Measurements from ENCODE around the gene RNASE1. TPM values are rescaled to one million over a fixed set of nuclear protein-coding genes. Genes with fewer than 3 reads are reported as not detected.
"Not testable (repeated sequence)": the region's sequence is repeated elsewhere in the genome, so short reads cannot be mapped to it uniquely, and the experiment has no call there.

RNASE1 gene
- total RNA-seq, 4 donors from 2014 or later: 39.7 to 97.1 (median 64.0) TPM

DNA sequence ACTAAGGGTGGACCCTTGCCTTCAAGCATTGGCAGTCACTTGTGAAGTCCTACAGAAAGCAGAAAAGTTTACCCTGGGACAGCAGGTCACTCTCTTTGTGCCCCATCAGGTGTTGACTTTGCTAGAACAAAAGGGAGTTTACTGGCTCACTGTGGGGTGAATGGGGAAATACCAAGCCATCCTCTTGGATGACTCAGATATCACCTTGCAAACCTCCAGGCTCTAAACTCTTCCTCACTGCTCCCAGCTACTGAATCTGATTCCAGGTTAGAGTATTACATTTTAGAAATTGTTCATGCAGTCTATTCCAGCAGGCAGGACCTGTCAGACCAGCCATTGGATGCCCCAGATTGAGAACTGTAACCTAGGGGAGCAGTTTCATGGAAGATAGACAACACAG is 41.7 kb downstream of the RNASE1 start:
- Histone ChIP-seq H3K4me3 (no peak overlapping the region), H3K27ac (no peak overlapping the region), H3K27me3 (no peaks in the 10 kb centered on the region), H3K4me1 (no peaks in the 10 kb centered on the region), H3K36me3 (no peaks in the 10 kb centered on the region), H3K9me3 (no peaks in the 10 kb centered on the region)
- no peak for TF ChIP-seq POLR2A (IDR thresholded peaks at IDR 0.05)
- TF ChIP-seq CTCF (IDR thresholded peaks at IDR 0.05): no peak
- TF ChIP-seq EP300 (IDR thresholded peaks at IDR 0.05): no peak
- TF ChIP-seq POLR2AphosphoS5 (IDR thresholded peaks at IDR 0.05): no peak
- DNase-seq (ENCODE audit: low spot score in 2 of 2): no peak

- not testable (repeated sequence) for H3K4me1 ChIP-seq; DNase-seq (ENCODE audit: low spot score in 2 of 2); H3K4me3 ChIP-seq; H3K36me3 ChIP-seq; H3K9me3 ChIP-seq; H3K27me3 ChIP-seq; H3K27ac ChIP-seq
- 87% methylated on average over 5 of the region's 5 CpGs for WGBS
Observed at GRCh38 chr14:20759465-20759864, 43.2 kb downstream of the RNASE1 start.

DNA sequence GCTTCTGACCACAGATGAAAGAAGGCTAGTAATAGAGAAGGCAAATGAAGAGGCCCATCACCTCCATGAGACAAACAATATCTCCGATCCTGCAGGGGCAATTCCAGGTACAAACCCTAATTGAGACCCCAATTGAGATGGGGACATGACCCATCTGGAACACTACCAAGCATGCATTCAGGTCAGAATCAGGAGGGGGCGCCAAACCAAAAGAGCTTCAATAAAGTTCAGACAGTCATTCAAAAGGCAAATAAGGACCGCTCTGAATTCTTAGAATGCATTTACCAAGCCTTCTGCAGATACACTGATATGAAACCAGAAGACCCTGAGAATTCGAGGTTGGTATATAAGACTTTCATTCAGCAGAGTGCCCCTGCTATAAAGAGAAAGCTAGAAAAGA is 44.7 kb downstream of the RNASE1 start:
- TF ChIP-seq EP300 (IDR thresholded peaks at IDR 0.05): no peak
- TF ChIP-seq POLR2AphosphoS5 (IDR thresholded peaks at IDR 0.05): no peak
- no peak for TF ChIP-seq CTCF (IDR thresholded peaks at IDR 0.05)
- no peak for TF ChIP-seq POLR2A (IDR thresholded peaks at IDR 0.05)
- Histone ChIP-seq H3K4me3 (no peak overlapping the region), H3K27me3 (no peaks in the 10 kb centered on the region), H3K36me3 (no peaks in the 10 kb centered on the region), H3K4me1 (no peaks in the 10 kb centered on the region), H3K27ac (no peak overlapping the region), H3K9me3 (no peaks in the 10 kb centered on the region)
- WGBS: 60% methylated on average over 4 of the region's 4 CpGs
- DNase-seq (ENCODE audit: low spot score in 2 of 2): no peak

GRCh38 chr14:20755037-20755436 is 47.6 kb downstream of the RNASE1 start:
- Histone ChIP-seq H3K36me3 (no peaks in the 10 kb centered on the region), H3K4me1 (no peaks in the 10 kb centered on the region), H3K4me3 (no peak overlapping the region), H3K27ac (no peak overlapping the region), H3K9me3 (no peaks in the 10 kb centered on the region), H3K27me3 (no peaks in the 10 kb centered on the region)
- 54% methylated on average over 6 of the region's 6 CpGs for WGBS
- no peak for TF ChIP-seq POLR2AphosphoS5 (IDR thresholded peaks at IDR 0.05)
- TF ChIP-seq CTCF (IDR thresholded peaks at IDR 0.05): no peak
- TF ChIP-seq POLR2A (IDR thresholded peaks at IDR 0.05): no peak
- TF ChIP-seq EP300 (IDR thresholded peaks at IDR 0.05): no peak
- DNase-seq (ENCODE audit: low spot score in 2 of 2): no peak

DNA sequence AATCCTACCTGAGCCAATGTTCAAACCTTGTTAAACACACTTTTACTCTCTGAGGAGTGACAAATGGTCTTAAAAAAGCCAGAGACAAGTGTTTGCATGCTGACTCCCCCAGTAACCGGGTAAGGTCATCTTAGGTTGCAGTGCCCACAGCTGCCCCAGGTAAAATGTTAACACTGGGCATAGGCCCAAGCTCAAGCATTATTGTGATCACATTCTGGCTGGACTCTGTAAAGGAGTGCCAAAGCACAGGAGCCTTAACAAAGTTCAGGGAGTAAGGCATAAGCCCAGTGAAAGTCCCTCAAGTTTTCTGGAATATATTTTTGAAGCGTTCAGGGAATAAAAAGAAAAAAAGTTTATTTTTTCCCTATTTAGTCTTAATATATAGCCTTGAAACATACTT is 48.3 kb downstream of the RNASE1 start:
- Histone ChIP-seq H3K4me1 (no peaks in the 10 kb centered on the region), H3K27ac (no peak overlapping the region), H3K27me3 (no peaks in the 10 kb centered on the region), H3K36me3 (no peaks in the 10 kb centered on the region), H3K9me3 (no peaks in the 10 kb centered on the region), H3K4me3 (no peak overlapping the region)
- no peak for DNase-seq (ENCODE audit: low spot score in 2 of 2)
- TF ChIP-seq CTCF (IDR thresholded peaks at IDR 0.05) (no peak), POLR2AphosphoS5 (IDR thresholded peaks at IDR 0.05) (no peak), EP300 (IDR thresholded peaks at IDR 0.05) (no peak), POLR2A (IDR thresholded peaks at IDR 0.05) (no peak)
- WGBS: 76% methylated on average over 2 of the region's 2 CpGs

DNA sequence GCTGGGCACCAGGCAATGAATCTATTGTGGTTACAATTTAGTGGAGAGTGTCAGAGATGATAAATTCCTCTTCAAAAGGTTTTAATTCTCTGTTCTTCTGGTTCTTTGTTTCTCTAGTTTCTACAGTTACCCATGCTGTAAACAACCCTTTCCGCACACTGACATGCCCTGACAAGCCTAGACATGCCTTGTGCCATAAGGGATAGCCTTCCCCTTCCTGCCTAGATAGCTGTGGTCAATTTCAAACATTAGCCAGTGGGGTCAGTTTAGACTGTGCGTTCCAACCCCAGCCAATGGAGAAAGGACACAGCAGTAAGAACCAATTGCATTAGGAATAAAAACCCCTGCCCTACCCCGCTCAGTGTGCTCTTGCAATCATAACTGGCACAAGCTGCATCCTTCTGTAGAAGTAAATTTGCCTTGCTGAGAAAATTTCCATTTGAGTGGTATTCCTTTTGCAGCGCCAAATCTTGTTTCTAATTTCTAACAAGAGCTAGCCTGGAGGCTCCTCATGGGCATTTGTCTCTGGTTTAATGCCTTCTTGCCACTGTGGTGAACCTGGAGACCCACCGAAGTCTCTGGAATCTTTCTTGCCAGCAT is 50.6 kb downstream of the RNASE1 start:
- TF ChIP-seq CTCF (IDR thresholded peaks at IDR 0.05) (no peak), POLR2A (IDR thresholded peaks at IDR 0.05) (no peak), EP300 (IDR thresholded peaks at IDR 0.05) (no peak), POLR2AphosphoS5 (IDR thresholded peaks at IDR 0.05) (no peak)
- 91% methylated on average over 5 of the region's 5 CpGs for WGBS
- Histone ChIP-seq H3K9me3 (no peaks in the 10 kb centered on the region), H3K27me3 (no peaks in the 10 kb centered on the region), H3K4me3 (no peak overlapping the region), H3K27ac (no peak overlapping the region), H3K4me1 (no peaks in the 10 kb centered on the region), H3K36me3 (no peaks in the 10 kb centered on the region)
- DNase-seq (ENCODE audit: low spot score in 2 of 2): no peak
